DND-41 (cell line): Measurements from ENCODE around the gene ITGA11.

ENCODE experiments used
- ATAC-seq: fragments of 200-7000 bp; cut with Tn5 transposase; 3 replicates; pipeline ENCODE4 v1.9.1; 2021; ENCODE audit warnings: low read depth; ENCODE audit not compliant: insufficient read depth
- DNase-seq: peaks from one replicate; pipeline ENCODE4 v3.0.0-alpha.2; 2020
- H2AFZ ChIP-seq: 2 replicates; pipeline ENCODE4 v1.6.0; 2012; ENCODE audit warnings: low read depth, low read length
- H3K27ac ChIP-seq: 2 replicates; pipeline ENCODE4 v1.5.1; 2012; ENCODE audit warnings: low read length, inconsistent platforms
- H3K27me3 ChIP-seq: fragments of 200-600 bp; sonication (generic); 2 replicates; pipeline ENCODE4 v1.6.0; 2012; ENCODE audit warnings: low read length, mild to moderate bottlenecking, inconsistent platforms; ENCODE audit not compliant: insufficient read depth, poor library complexity
- H3K36me3 ChIP-seq: 2 replicates; pipeline ENCODE4 v1.5.1; 2012; ENCODE audit warnings: low read length, inconsistent platforms; ENCODE audit not compliant: insufficient read depth
- H3K4me1 ChIP-seq: 2 replicates; pipeline ENCODE4 v1.5.1; 2012; ENCODE audit warnings: mild to moderate bottlenecking, low read length; ENCODE audit not compliant: insufficient read depth
- H3K4me2 ChIP-seq: 2 replicates; pipeline ENCODE4 v1.6.0; 2012; ENCODE audit warnings: mild to moderate bottlenecking, moderate library complexity, low read length, inconsistent platforms; ENCODE audit not compliant: insufficient read depth
- H3K4me3 ChIP-seq, 2 experiments: fragments of 200-600 bp in 1 of 2; shearing (Covaris generic) in 1 of 2; 2 replicates each; pipeline ENCODE4 v1.5.1; 2012 to 2016; ENCODE audit warnings: inconsistent platforms in 2 of 2, low read length in 2 of 2, mild to moderate bottlenecking in 2 of 2, low read depth in 1 of 2, moderate library complexity in 1 of 2
- H3K79me2 ChIP-seq: 2 replicates; pipeline ENCODE4 v1.6.0; 2012; ENCODE audit warnings: low read length, inconsistent platforms; ENCODE audit not compliant: insufficient read depth
- H3K9ac ChIP-seq: 2 replicates; pipeline ENCODE4 v1.6.0; 2012; ENCODE audit warnings: low read depth, mild to moderate bottlenecking, inconsistent platforms, low read length, moderate library complexity
- H3K9me3 ChIP-seq: 2 replicates; pipeline ENCODE4 v1.5.1; 2012; ENCODE audit warnings: low read length, moderate library complexity, mild to moderate bottlenecking, inconsistent platforms; ENCODE audit not compliant: insufficient read depth, severe bottlenecking
- H4K20me1 ChIP-seq: 2 replicates; pipeline ENCODE4 v1.6.0; 2012; ENCODE audit warnings: low read length; ENCODE audit not compliant: insufficient read depth
- CTCF ChIP-seq: IDR thresholded peaks from 2 replicates; pipeline ENCODE4 v1.5.1; 2012; ENCODE audit warnings: borderline replicate concordance, low read length, moderate library complexity, mild to moderate bottlenecking; ENCODE audit not compliant: poor library complexity, severe bottlenecking; ENCODE audit errors: extremely low read depth
- EZH2 ChIP-seq: IDR thresholded peaks from 3 replicates; pipeline ENCODE4 v1.6.1; 2012; ENCODE audit warnings: borderline replicate concordance, low read depth, mild to moderate bottlenecking, moderate library complexity, low read length, inconsistent platforms; ENCODE audit not compliant: severe bottlenecking

Gene ITGA11

GRCh38 chr15:68352401-68353062 is 79.4 kb downstream of the ITGA11 start:
- H3K9ac ChIP-seq, result no peak overlapping the region
- no peaks in the 10 kb centered on the region for H3K9me3 ChIP-seq
- no peaks in the 10 kb centered on the region for H3K4me1 ChIP-seq
- DNase-seq, result peak; percentile 6
- ATAC-seq, result no peak
- H2AFZ ChIP-seq, result no peak overlapping the region
- no peak for TF ChIP-seq CTCF
- TF ChIP-seq EZH2, result no peak
- H3K4me2 ChIP-seq, result no peak overlapping the region
- H3K79me2 ChIP-seq, result no peaks in the 10 kb centered on the region
- no peak overlapping the region for H3K4me3 ChIP-seq
- H3K36me3 ChIP-seq, result no peaks in the 10 kb centered on the region
- no peaks in the 10 kb centered on the region for H4K20me1 ChIP-seq
- no peak overlapping the region for H3K27ac ChIP-seq
- no peaks in the 10 kb centered on the region for H3K27me3 ChIP-seq

GRCh38 chr15:68349151-68349550 is 82.8 kb downstream of the ITGA11 start:
- ATAC-seq, result no peak

GRCh38 chr15:68348606-68349005 is 83.4 kb downstream of the ITGA11 start:
- H3K27ac ChIP-seq, result no peak overlapping the region
- no peak overlapping the region for H3K4me2 ChIP-seq
- no peak overlapping the region for H2AFZ ChIP-seq
- no peaks in the 10 kb centered on the region for H3K27me3 ChIP-seq
- no peaks in the 10 kb centered on the region for H4K20me1 ChIP-seq
- H3K79me2 ChIP-seq, result no peaks in the 10 kb centered on the region
- H3K9ac ChIP-seq, result no peak overlapping the region
- no peak overlapping the region for H3K4me3 ChIP-seq
- DNase-seq (no peak), ATAC-seq (no peak)
- TF ChIP-seq EZH2 (no peak), CTCF (no peak)
- no peaks in the 10 kb centered on the region for H3K4me1 ChIP-seq
- no peaks in the 10 kb centered on the region for H3K9me3 ChIP-seq
- H3K36me3 ChIP-seq, result no peaks in the 10 kb centered on the region

More at GRCh38 chr15:68349151-68349550, 82.8 kb downstream of the ITGA11 start:
- DNase-seq, result no peak
- Histone ChIP-seq H3K4me2 (no peak overlapping the region), H3K27ac (no peak overlapping the region), H2AFZ (no peak overlapping the region), H4K20me1 (no peaks in the 10 kb centered on the region), H3K4me3 (no peak overlapping the region), H3K79me2 (no peaks in the 10 kb centered on the region), H3K9ac (no peak overlapping the region), H3K36me3 (no peaks in the 10 kb centered on the region), H3K4me1 (no peaks in the 10 kb centered on the region), H3K27me3 (no peaks in the 10 kb centered on the region), H3K9me3 (no peaks in the 10 kb centered on the region)
- TF ChIP-seq EZH2 (no peak), CTCF (no peak)

- Histone ChIP-seq H3K9me3 (no peaks in the 10 kb centered on the region), H3K4me1 (no peaks in the 10 kb centered on the region), H3K27ac (no peak overlapping the region), H3K36me3 (no peaks in the 10 kb centered on the region), H4K20me1 (no peaks in the 10 kb centered on the region), H3K9ac (no peak overlapping the region), H3K79me2 (no peaks in the 10 kb centered on the region), H3K4me3 (no peak overlapping the region), H3K4me2 (no peak overlapping the region), H3K27me3 (no peaks in the 10 kb centered on the region), H2AFZ (no peak overlapping the region)
- no peak for ATAC-seq
- no peak for TF ChIP-seq EZH2
- no peak for TF ChIP-seq CTCF
- no peak for DNase-seq
These were observed 83.9 kb downstream of the ITGA11 start for GRCh38 chr15:68348081-68348480.
